ENCODE measurements around the gene VPS16.
"Not testable (repeated sequence)": the region's sequence is repeated elsewhere in the genome, so short reads cannot be mapped to it uniquely, and the experiment has no call there.

VPS16 gene

DNA sequence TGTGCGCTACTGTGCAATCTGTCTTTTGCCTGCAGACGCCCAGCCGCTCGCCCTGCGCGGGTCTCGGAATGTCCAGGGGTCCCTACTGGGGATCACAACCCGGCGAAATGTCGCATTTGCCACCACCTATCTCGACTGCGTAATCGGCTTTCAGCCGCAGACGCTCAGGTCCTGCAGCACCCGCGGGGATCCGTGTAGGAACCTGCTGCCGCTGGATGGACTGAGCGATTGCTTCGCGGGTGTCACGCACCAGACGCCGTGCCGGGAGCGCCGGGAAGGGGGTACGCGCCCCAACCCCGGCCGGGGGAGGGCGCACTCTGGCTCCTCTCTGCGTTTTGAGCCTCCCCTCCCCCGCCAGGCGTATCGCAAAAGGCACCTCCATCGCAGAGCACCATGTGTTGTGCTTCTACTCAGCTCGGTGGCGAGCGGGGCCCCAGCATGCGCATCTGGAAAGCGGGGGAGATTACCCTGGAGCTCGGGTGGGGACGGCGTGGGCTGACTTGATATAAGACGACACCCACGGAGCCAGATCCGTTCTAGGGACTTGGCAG is 32.0 kb downstream of the VPS16 start:
- no peak for DNase-seq

GRCh38 chr20:2873010-2873746 is 32.6 kb downstream of the VPS16 start, which contains the start of gene PTPRA:
TSS of gene PTPRA (plus strand) at chr20:2873481. CDS start at chr20:2964278, 90,797 bp downstream.
- peak; percentile 80 for DNase-seq

GRCh38 chr20:2873747-2874041 is 33.1 kb downstream of the VPS16 start:
- no peak for DNase-seq

- no peak for DNase-seq
Measured at GRCh38 chr20:2874456-2874855, 33.9 kb downstream of the VPS16 start.

DNA sequence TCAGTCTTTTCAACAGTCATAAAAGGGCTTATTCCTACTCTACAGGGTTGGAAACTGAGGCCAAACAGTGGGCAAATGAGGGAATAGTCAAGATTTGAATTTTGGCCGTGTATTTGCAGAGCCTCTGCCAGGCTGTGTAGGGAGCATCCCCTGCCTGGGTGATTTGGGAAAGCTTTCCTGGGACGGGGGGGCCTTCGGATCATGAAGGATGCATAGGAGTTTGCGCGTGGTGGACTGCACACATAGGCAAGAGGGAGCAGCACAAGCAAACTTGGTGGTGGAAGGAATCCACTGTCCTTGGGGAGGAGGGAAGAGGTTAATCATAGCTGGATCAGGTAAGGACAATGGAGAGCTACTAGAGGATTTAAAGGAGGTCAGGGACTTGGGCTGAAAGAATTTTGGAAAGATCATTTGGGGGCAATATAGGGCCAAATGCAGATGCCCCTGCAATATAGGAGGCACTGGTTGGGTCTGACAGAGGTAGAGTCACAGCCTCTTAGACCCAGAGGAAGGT is 35.2 kb downstream of the VPS16 start:
- DNase-seq, result no peak

- DNase-seq, result no peak
Measured at GRCh38 chr20:2878515-2878914, 38.0 kb downstream of the VPS16 start.

DNA sequence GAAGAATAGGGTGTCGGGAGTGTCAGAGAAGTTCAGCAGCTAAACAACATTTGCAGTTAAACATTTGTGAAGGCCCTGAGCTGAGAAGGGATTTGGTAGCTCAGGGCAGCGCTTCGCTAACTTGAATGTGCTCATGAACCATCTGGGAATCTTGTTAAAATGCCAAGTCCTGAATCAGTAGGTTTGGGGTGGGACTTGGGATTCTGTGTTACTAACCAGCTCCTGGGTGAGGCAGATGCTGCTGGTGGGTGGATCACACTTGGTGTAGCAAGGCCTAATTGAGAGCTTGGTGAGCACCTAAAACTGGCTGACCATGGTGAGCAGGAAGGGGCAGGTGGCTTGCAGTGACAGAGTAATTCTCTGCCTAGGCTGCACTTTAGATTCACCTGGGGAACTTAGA is 38.6 kb downstream of the VPS16 start:
- peak; percentile 91 for DNase-seq

- DNase-seq, result no peak
Measured at GRCh38 chr20:2880650-2881049, 40.1 kb downstream of the VPS16 start.

GRCh38 chr20:2883726-2884637 is 43.4 kb downstream of the VPS16 start:
- no peak for DNase-seq

DNA sequence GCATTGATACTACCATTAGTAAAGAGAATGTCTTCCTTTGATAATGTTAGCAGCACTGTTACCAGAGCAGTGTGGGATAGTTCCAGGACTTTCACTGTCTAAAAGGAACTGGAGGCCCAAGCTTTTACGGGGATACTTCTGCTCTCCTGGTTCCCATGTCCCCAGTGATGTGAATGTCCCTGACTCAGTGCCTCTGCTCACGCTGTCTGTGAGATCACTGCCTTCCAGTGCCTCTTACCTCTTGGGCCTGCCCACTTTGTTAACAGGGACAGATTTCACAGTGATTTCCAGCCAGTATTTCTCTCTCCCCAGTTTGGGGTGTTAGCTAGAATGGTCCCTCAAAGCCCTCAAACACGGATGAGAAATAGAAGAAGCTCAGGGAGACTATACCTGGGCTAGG is 47.2 kb downstream of the VPS16 start:
- no peak for DNase-seq

- DNase-seq, result no peak
Measured at GRCh38 chr20:2888224-2888955, 47.8 kb downstream of the VPS16 start.

GRCh38 chr20:2889209-2889608 is 48.7 kb downstream of the VPS16 start:
- no peak for DNase-seq

DNA sequence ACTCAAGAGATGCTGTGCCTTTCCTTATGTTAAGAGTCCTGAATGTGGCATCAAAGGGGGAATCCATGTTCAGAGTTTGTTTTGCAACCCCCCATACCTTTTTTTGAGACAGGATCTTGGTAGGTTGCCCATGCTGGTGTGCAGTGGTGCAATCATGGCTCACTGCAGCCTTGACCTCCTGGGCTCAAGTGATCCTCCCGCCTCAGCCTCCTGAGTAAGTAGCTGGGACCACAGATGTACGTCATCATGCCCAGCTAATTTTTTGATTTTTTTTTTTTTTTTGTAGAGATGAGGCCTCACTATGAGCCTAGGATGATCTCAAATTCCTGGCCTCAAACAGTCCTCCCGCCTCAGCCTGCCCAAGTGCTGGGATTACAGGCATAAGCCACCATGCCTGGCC is 49.3 kb downstream of the VPS16 start:
- DNase-seq, result no peak

DNA sequence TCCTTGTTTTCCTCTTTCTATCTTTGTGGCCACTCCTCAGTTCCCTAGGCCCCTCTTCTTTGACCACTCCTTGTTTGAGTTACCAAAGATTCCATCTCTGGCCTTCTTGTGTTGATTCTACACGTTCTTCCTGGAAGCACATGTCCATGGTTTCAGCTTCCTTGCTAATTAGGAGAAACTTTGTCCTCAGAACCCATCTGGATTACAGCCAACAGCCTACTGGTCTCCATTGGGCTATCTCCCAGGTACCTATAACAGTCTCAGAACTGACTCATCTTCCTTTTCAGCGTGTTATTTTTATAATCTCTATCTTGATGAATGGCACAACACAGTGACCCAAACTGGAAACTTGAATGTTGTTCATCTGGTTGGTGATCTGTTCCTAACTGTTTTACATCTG is 50.2 kb downstream of the VPS16 start:
- DNase-seq, result no peak

- DNase-seq, result no peak
Measured at GRCh38 chr20:2891343-2891742, 50.8 kb downstream of the VPS16 start.

DNA sequence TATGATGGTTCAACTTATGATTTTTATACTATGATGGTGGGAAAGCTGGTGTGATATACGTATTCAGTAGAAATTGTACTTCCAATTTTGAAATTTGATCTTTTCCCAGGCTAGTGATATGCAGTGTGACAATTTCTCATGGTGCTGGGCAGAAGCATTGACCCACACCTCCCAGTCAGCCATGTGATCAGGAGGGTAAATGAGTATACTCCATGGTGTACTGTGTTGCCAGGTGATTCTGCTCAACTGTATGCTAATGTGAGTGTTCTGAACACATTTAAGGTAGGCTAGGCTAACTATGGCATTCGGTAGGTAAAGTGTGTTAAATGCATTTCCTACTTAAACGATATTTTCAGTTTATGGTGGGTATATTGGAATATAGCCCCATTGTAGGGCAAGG is 51.8 kb downstream of the VPS16 start:
- DNase-seq, result no peak

DNA sequence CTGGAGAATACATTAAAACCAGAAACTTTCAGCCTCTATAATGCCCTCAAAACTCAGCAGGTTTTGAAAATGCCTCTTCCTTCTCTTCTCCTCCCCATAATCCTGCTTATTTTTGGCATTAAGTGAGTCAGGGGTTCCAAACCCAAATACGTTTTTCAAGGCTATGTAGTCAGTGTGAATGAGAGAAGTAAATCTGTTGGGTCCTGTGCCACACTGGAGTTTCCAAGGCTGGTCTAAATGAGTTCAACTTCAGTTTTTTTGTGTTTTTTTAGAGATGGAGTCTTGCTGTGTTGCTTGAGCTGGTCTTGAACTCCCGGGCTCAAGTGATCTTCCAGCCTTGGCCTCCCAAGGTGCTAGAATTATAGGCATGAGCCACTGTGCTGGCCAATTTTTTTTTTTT is 53.7 kb downstream of the VPS16 start:
- DNase-seq, result no peak

DNA sequence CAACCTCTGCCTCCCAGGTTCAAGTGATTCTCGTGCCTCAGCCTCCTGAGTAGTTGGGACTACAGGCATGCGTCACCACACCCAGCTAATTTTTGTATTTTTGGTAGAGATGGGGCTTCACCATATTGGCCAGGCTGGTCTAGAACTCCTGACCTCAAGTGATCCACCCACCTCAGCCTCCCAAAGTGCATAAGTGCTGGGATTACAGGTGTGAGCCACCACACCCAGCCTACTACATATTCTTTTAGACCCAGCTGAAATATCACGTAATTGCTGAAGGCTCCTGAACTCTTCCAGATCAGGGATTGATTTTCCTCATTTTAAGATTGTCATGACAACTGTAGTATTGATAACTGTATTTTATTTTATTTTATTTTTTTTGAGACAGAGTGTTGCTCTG is 54.6 kb downstream of the VPS16 start:
- not testable (repeated sequence) for DNase-seq

- DNase-seq, result no peak
Measured at GRCh38 chr20:2899243-2899642, 58.7 kb downstream of the VPS16 start.

DNA sequence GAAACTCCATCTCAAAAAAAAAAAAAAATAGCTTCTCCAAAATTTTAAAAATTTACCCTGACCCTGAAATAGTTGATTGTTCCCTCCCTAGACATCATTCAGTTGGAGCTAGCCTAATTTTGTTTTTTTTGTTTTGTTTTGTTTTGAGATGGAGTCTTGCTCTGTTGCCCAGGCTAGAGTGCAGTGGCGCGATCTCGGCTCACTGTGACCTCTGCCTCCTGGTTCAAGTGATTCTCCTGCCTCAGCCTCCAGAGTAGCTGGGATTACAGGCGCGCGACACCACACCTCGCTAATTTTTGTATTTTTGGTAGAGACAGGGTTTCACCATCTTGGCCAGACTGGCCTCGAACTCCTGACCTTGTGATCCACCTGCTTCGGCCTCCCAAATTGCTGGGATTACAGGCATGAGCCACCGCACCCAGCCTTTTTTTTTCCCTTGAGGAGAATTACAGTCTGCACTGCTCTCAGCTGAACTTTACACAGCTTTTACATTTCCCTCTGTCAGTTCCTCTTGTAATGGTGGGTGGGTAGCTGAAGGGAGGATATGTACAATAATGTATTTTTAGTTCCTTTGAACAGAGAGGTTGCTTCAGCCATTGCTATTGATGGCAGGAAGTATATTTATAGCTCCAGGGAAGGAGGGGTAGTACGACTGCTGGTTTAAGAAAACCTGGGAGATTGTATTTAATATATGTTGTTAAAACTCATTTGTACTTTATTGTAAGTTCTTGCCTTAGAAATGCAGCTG is 60.5 kb downstream of the VPS16 start:
- no peak for DNase-seq

- DNase-seq, result no peak
Measured at GRCh38 chr20:2902291-2902690, 61.7 kb downstream of the VPS16 start.

DNA sequence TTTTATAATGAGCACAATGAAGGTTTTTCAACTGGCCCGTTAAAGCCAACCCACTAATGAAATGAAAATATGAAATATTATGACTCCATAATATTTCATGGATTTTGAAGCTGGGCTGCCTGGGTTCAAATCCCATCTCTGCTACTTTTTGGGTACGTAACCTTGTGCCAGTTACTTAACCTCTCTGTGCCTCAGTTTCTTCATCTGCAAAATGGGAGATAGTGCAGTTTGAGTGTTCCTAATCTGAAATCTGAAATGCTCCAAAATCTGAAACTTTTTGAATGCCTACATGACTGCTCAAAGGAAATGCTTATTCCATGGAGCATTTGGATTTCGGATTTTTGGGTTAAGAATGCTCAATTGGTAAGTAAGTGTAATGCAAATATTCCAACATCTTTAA is 62.3 kb downstream of the VPS16 start:
- no peak for DNase-seq

Data from NCI-H446 treated with DMSO at 0.1 percent for 48 hours (cell line).